Sigmoid colon (tissue), 4 donors: ENCODE results near the gene RBM18.

Experiments used
- POLR2A ChIP-seq, 2 donors: fragments of 450-650 bp; IDR thresholded peaks; one replicate each; pipeline ENCODE4 v1.6.1; 2016; ENCODE audit warnings: antibody characterized with exemption in 2 of 2, mild to moderate bottlenecking in 2 of 2, moderate library complexity in 2 of 2
- POLR2AphosphoS5 ChIP-seq, 4 donors: sonication (generic); formaldehyde crosslinking; IDR thresholded peaks; one replicate each; pipeline ENCODE4 v1.6.1; 2017; ENCODE audit warnings: antibody characterized with exemption in 4 of 4
- TF ChIP-seq, protein P1 (sequence below), 4 experiments: fragments of 450-650 bp in 3 of 4; fragments of 200-600 bp in 1 of 4; IDR thresholded peaks; one replicate each; pipeline ENCODE4 v1.5.1; 2016 to 2019; ENCODE audit warnings: antibody characterized with exemption in 4 of 4, mild to moderate bottlenecking in 3 of 4, moderate library complexity in 2 of 4

DNA sequence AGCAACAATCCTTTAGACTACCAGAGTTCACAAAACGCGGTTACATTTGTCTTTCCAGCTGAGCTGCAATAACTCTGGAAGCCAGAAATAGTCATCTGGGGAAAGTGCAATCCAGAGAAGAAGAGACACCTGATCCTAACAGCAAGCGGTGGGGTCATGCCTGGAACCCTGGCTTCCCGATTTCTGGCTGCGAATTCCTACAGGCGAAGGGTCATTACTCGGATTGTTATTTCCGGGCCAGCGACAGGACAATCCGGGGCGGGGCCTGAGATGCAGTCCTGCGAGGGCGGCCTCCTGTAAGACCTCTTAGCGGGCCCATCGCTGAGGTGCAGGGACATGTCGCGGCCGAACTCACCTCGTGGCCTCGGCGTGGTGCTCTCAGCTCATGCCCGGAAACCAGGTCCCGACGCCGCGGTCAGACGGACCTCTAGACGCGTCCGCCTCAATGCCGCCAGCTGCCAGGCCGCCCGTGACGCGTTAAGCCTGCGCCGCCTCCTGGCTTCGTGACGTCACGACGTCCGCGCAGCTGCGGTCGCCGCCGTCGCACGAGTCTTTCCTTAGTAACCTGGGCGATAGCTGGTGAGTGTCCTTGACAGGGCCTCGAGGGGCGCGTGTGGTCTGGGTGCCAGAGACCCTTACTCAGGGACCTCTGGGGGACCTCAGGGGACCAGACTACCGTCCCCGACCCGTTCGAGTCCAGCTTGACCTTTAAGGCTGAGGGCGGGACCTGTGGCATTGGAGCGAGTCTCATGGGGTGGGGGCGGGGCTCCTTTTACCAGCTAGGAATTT is at the start of gene RBM18, which contains the start of gene MRRF:
- TF ChIP-seq POLR2A (IDR thresholded peaks at IDR 0.05): peak in 1 of 2 donors; percentile 63
- TF ChIP-seq POLR2AphosphoS5 (IDR thresholded peaks at IDR 0.05): peak; percentile 90 to 94 (median 93)
- TF ChIP-seq, protein P1, sequence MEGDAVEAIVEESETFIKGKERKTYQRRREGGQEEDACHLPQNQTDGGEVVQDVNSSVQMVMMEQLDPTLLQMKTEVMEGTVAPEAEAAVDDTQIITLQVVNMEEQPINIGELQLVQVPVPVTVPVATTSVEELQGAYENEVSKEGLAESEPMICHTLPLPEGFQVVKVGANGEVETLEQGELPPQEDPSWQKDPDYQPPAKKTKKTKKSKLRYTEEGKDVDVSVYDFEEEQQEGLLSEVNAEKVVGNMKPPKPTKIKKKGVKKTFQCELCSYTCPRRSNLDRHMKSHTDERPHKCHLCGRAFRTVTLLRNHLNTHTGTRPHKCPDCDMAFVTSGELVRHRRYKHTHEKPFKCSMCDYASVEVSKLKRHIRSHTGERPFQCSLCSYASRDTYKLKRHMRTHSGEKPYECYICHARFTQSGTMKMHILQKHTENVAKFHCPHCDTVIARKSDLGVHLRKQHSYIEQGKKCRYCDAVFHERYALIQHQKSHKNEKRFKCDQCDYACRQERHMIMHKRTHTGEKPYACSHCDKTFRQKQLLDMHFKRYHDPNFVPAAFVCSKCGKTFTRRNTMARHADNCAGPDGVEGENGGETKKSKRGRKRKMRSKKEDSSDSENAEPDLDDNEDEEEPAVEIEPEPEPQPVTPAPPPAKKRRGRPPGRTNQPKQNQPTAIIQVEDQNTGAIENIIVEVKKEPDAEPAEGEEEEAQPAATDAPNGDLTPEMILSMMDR (IDR thresholded peaks at IDR 0.05): no peak
